DOHH2 (cell line): ENCODE results near the gene IMMP2L.

ENCODE experiments used
- EZH2phosphoT487 ChIP-seq: fragments of 200-600 bp; sonication (generic); IDR thresholded peaks from 2 replicates; pipeline ENCODE4 v1.6.1; 2017; ENCODE audit warnings: borderline replicate concordance, mild to moderate bottlenecking, antibody characterized with exemption, low read length, moderate library complexity, mixed read lengths
- TF ChIP-seq, protein P1 (sequence below): fragments of 200-600 bp; sonication (generic); IDR thresholded peaks from one replicate; pipeline ENCODE4 v1.5.1; 2014; ENCODE audit warnings: antibody characterized with exemption, mild to moderate bottlenecking, low read depth, low read length; ENCODE audit not compliant: poor library complexity, severe bottlenecking

DNA sequence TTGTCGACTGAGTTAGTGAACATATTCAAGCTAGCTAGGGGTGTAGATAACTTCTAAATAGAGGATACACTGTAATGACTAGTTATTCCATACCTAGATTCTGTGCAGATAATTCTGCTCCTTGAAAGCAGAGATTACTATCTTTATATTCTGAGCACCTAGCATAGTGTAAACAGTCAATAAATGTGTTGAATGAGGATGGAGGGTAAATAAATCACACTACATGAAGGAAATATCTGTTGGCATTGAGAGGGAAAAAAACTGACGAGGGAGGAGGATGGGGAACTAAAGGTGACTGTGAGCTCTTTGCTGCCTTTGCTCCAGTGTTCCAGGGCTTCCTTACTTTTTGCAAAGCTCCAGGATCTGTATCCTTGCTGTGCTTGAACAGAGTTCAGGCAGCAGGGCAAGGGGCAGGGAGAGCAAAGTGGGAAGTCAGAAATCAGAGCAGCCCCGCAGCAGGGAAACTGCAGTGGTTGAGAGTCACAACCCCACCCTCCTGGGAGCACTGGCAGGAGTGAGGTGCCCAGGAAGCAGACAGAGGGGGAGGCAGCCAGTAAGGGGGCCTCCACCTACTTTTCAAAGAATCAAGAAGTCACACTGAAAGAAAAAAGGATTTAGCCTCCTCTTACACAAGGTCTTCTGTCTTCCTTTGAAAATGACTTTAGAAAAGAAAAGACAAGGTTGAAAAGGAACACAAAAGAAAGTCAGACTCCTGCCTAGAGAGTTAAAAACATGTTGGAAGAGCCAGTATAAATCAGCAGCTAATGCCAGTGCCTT is 543.1 kb downstream of the IMMP2L start:
- TF ChIP-seq, protein P1, sequence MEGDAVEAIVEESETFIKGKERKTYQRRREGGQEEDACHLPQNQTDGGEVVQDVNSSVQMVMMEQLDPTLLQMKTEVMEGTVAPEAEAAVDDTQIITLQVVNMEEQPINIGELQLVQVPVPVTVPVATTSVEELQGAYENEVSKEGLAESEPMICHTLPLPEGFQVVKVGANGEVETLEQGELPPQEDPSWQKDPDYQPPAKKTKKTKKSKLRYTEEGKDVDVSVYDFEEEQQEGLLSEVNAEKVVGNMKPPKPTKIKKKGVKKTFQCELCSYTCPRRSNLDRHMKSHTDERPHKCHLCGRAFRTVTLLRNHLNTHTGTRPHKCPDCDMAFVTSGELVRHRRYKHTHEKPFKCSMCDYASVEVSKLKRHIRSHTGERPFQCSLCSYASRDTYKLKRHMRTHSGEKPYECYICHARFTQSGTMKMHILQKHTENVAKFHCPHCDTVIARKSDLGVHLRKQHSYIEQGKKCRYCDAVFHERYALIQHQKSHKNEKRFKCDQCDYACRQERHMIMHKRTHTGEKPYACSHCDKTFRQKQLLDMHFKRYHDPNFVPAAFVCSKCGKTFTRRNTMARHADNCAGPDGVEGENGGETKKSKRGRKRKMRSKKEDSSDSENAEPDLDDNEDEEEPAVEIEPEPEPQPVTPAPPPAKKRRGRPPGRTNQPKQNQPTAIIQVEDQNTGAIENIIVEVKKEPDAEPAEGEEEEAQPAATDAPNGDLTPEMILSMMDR = no peak
- no peak for TF ChIP-seq EZH2phosphoT487
